K562 (cell line): ENCODE measurements around the gene PHYHD1. TPM values are rescaled to one million over a fixed set of nuclear protein-coding genes. Genes with fewer than 3 reads are reported as not detected.
A peak's percentile ranks its signal among the peaks of the same experiment; 100 is the strongest.

Experiments
- ATAC-seq: fragments of 200-7000 bp; cut with Tn5 transposase; 3 replicates; pipeline ENCODE4 v1.9.1; 2020; ENCODE audit warnings: moderate library complexity
- BruUV-seq: library from RNA; stranded (reverse); fragments of 400-500 nt; replicated peaks from 2 replicates; lab custom pipeline; 2021; lab: Mats Ljungman, UMichigan
- CTCF ChIA-PET: fragments of 300-600 bp; formaldehyde crosslinking; extraction: SDS; loops from one replicate; lab custom pipeline; 2021; ENCODE audit warnings: low intra/inter-chr PET ratio; lab: Yijun Ruan, JAX
- POLR2A ChIA-PET: fragments of 300-600, 350-650 bp; sonication (Branson Sonifier 250); formaldehyde crosslinking; extraction: SDS; loops from one replicate; lab custom pipeline; 2021; ENCODE audit warnings: antibody characterized with exemption, inconsistent platforms; lab: Yijun Ruan, JAX
- DNase-seq, 4 experiments: peaks; one replicate each; pipeline versions ENCODE4 v3.0.0 to v3.0.0-alpha.2; 2011 to 2018; ENCODE audit warnings: low spot score in 3 of 4, mixed read lengths in 3 of 4; ENCODE audit errors: extremely low read depth in 1 of 4
- FAIRE-seq: peaks from 2 replicates; lab custom pipeline; 2011; peaks lifted over from hg19 to GRCh38; lab: Jason Lieb, UNC
- H2AFZ ChIP-seq: 2 replicates; pipeline ENCODE4 v1.6.0; 2011; ENCODE audit warnings: low read depth, low read length, control low read depth, inconsistent platforms
- H3K27ac ChIP-seq: fragments of 200-600 bp; 3 replicates; pipeline ENCODE4 v1.8.0; 2011; ENCODE audit warnings: low read depth, mild to moderate bottlenecking, control low read depth, inconsistent platforms, low read length, moderate library complexity, mixed read lengths; ENCODE audit errors: extremely low read depth
- H3K27me3 ChIP-seq, 2 experiments: fragments of 300-600 bp in 1 of 2; 2 replicates in 1 of 2; 3 replicates in 1 of 2; pipeline versions ENCODE4 v1.6.0 to v1.8.0; 2011; ENCODE audit warnings: inconsistent platforms in 2 of 2, low read length in 2 of 2, mild to moderate bottlenecking in 1 of 2, mixed read lengths in 1 of 2, moderate library complexity in 1 of 2; ENCODE audit not compliant: control insufficient read depth in 2 of 2, insufficient read depth in 2 of 2
- H3K36me3 ChIP-seq: fragments of 300-600 bp; 3 replicates; pipeline ENCODE4 v1.8.0; 2011; ENCODE audit warnings: mild to moderate bottlenecking, low read length, inconsistent platforms; ENCODE audit not compliant: control insufficient read depth, insufficient read depth
- H3K4me1 ChIP-seq, 2 experiments: fragments of 200-600 bp in 1 of 2; replicated peaks in 1 of 2; 2 replicates in 1 of 2; 3 replicates in 1 of 2; pipeline versions ENCODE4 v1.5.1 to v1.8.0; 2011; ENCODE audit warnings: inconsistent platforms in 2 of 2, low read length in 2 of 2, mild to moderate bottlenecking in 1 of 2, mixed read lengths in 1 of 2, moderate library complexity in 1 of 2; ENCODE audit not compliant: control insufficient read depth in 2 of 2, insufficient read depth in 2 of 2
- H3K4me2 ChIP-seq: 2 replicates; pipeline ENCODE4 v1.6.1; 2011; ENCODE audit warnings: low read length, control low read depth, inconsistent platforms, mixed read lengths; ENCODE audit not compliant: insufficient read depth
- H3K4me3 ChIP-seq: fragments of 200-600 bp; sonication (generic), shearing (Covaris generic); 2 replicates; pipeline ENCODE4 v1.5.1; 2016; ENCODE audit warnings: control low read depth, inconsistent platforms
- H3K79me2 ChIP-seq: fragments of 200-600 bp; 3 replicates; pipeline ENCODE4 v1.8.0; 2011; ENCODE audit warnings: low read length, inconsistent platforms; ENCODE audit not compliant: control insufficient read depth, insufficient read depth
- H3K9ac ChIP-seq, 2 experiments: 2 replicates each; pipeline versions ENCODE4 v1.6.0 to v1.6.1; 2011; ENCODE audit warnings: low read depth in 2 of 2, low read length in 2 of 2, control low read depth in 1 of 2, inconsistent platforms in 1 of 2, mild to moderate bottlenecking in 1 of 2, mixed read lengths in 1 of 2; ENCODE audit not compliant: insufficient read depth in 1 of 2
- H3K9me1 ChIP-seq: one replicate; pipeline ENCODE4 v1.6.0; 2011; ENCODE audit warnings: inconsistent platforms, mild to moderate bottlenecking, low read length, moderate library complexity; ENCODE audit not compliant: control insufficient read depth, insufficient read depth
- H3K9me3 ChIP-seq: replicated peaks from 2 replicates; pipeline ENCODE4 v1.5.1; 2011; ENCODE audit warnings: low read depth, low read length, inconsistent platforms; ENCODE audit not compliant: control insufficient read depth, insufficient read depth
- H4K20me1 ChIP-seq: replicated peaks from 2 replicates; pipeline ENCODE4 v1.6.1; 2011; ENCODE audit warnings: low read length, inconsistent platforms, mixed read lengths; ENCODE audit not compliant: control insufficient read depth, insufficient read depth
- CCNT2 ChIP-seq: IDR thresholded peaks from 2 replicates; pipeline ENCODE4 v1.6.1; 2011; ENCODE audit warnings: borderline replicate concordance, low read depth, mild to moderate bottlenecking, moderate library complexity, mixed read lengths, low read length; ENCODE audit not compliant: insufficient read length; ENCODE audit errors: extremely low read depth
- ETV1 ChIP-seq: fragments of 450-650 bp; conservative IDR thresholded peaks from 2 replicates; pipeline ENCODE4 v1.6.1; 2016; ENCODE audit warnings: missing genetic modification characterization, control low read depth, low read depth, missing compliant biosample characterization
- GABPB1 ChIP-seq: sonication (generic); formaldehyde crosslinking; IDR thresholded peaks from 2 replicates; pipeline ENCODE4 v1.8.0; 2022; ENCODE audit warnings: mild to moderate bottlenecking, missing genetic modification reagents
- MCM3 ChIP-seq: fragments of 450-650 bp; IDR thresholded peaks from 2 replicates; pipeline ENCODE4 v1.6.1; 2016
- MYC ChIP-seq, 2 experiments: fragments of 250-450 bp in 1 of 2; sonication (Bioruptor Pico) in 1 of 2; IDR thresholded peaks; 2 replicates each; pipeline versions ENCODE4 v1.5.1 to v1.6.1; 2012 to 2021; ENCODE audit warnings: low read depth in 2 of 2, borderline replicate concordance in 1 of 2, improper control_type of control experiment in 1 of 2, low read length in 1 of 2, mild to moderate bottlenecking in 1 of 2, moderate library complexity in 1 of 2
- ZNF165 ChIP-seq: fragments of 250-450 bp; sonication (Bioruptor Pico); IDR thresholded peaks from 2 replicates; pipeline ENCODE4 v1.4.0; 2020; ENCODE audit warnings: borderline replicate concordance
- ZNF445 ChIP-seq: fragments of 250-450 bp; sonication (Bioruptor Pico); IDR thresholded peaks from 2 replicates; pipeline ENCODE4 v1.4.0; 2020; ENCODE audit warnings: low read depth, mild to moderate bottlenecking, moderate library complexity
- WGBS: fragments of 100-300 bp; shearing (Covaris generic); methylation state at CpG from one replicate; pipeline ENCODE4 v1.1.6; 2016; ENCODE audit warnings: low coverage, mixed read lengths; ENCODE audit not compliant: insufficient coverage; ENCODE audit errors: missing lambda C conversion rate; 5-methylcytosine and 5-hydroxymethylcytosine counted together
- in situ Hi-C: fragments of 300-500 bp; cut with MboI; formaldehyde crosslinking; loops from 4 replicates; pipeline ENCODE4 v1.15.0; 2018; ENCODE audit warnings: inconsistent platforms, mixed read lengths
- intact Hi-C: fragments of 100-400 bp; cut with micrococcal nuclease; formaldehyde crosslinking; loops from 2 replicates; pipeline ENCODE4 v1.14.2; 2022
- polyA plus RNA-seq, 8 experiments: library from polyadenylated mRNA; depleted of rRNA in 4 of 8; stranded (reverse) in 5 of 8; unstranded in 3 of 8; fragments of >200 nt; fragmentation: Nextera tagmentation in 2 of 8; fragmentation: Illumina TruSeq in 1 of 8; extraction: Ambion mirVana in 2 of 8; extraction: Trizol in 1 of 8; gene quantifications; 2 replicates each; pipeline versions ENCODE4 v1.2.1 to v1.2.3, GENCODE V29; 2011 to 2014; ENCODE audit warnings: inconsistent platforms in 1 of 8, missing spikeins in 1 of 8
- total RNA-seq, 7 experiments: library from RNA; depleted of rRNA in 6 of 7; stranded (reverse); fragments of >200 nt in 6 of 7; fragmentation: Illumina TruSeq in 2 of 7; extraction: Trizol in 2 of 7; gene quantifications; 2 replicates each; pipeline versions ENCODE4 v1.2.1 to v1.2.3, GENCODE V29; 2011 to 2021; ENCODE audit warnings: low replicate concordance in 1 of 7

The PHYHD1 gene
- total and polyA plus RNA-seq, 9 of the 15 experiments (the other 6 are each of a cell fraction or from before 2014, with no cell fraction given), result 0.36 to 1.3 (median 0.80) TPM

DNA sequence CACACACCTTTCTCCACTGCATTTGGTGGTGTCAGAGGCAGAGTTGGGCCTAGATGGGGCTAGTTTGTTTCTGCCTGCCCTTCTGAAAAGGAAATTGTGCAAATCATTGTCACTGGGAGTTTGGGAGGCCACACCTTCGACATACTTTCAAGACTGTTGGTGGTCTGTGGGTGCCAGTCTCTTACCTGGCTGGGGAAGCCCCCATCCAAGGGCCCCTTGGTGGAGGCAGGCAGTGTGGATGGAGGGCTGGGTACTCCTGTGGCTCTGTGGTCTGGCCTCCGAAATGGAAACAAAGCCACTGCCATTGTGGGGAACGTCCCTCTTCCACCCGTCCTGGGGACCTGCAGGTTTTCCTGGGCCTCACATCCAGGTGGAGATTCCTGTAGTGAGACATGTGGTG is 10.9 kb upstream of the PHYHD1 start (continued):
- TF ChIP-seq MYC (IDR thresholded peaks at IDR 0.05; ENCODE audit: low read depth, low read length), result no peak
- no peak for TF ChIP-seq MYC (CRISPR knock-in tag; IDR thresholded peaks at IDR 0.05; ENCODE audit: borderline replicate concordance, low read depth)
- no peak for TF ChIP-seq MCM3
- no peak for TF ChIP-seq GABPB1 (CRISPR knock-in tag)

DNA sequence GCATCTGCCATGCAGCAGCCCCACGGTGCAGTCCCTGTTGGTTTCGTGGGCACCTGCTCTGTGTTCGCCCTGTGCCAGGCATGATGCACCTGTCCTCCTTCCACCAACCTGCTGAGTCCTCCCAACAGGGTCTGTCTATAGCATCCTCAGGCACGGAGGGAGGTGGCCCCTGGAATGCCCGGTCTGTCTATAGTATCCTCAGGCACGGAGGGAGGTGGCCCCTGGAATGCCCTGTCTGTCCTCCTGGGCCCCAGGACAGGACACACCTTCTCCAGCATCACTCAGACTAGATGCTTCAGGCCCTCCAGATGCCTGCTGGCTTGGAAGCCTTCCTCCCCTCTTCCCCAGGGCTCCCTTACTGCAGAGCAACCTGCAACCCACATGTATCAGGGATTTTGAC is 9.9 kb upstream of the PHYHD1 start:
- no peaks in the 10 kb centered on the region; the same call in 1 of the 2 replicates for H4K20me1 ChIP-seq
- peaks cover 51% of the 10 kb centered on the region; the same call in 2 of the 3 replicates for H3K36me3 ChIP-seq
- BruUV-seq, result no TSS peak
- ChIA-PET POLR2A (interaction anchor here (3.1 kb wide), 1 partner anchor 12 kb away, joined by 7 read pairs; no protein-coding TSS in a partner anchor), CTCF (no interaction called here)
- H3K4me2 ChIP-seq, result no peak overlapping the region
- H3K4me1 ChIP-seq, result peaks cover 17 to 45% of the 10 kb centered on the region in 2 experiments
- intact Hi-C loops (no loop called here), in situ Hi-C loops (no loop called here)
- no peak overlapping the region for H2AFZ ChIP-seq
- no peak for TF ChIP-seq ZNF165 (CRISPR knock-in tag)
- no peak for TF ChIP-seq CCNT2
- TF ChIP-seq ZNF445 (CRISPR knock-in tag), result no peak
- no peak for TF ChIP-seq ETV1 (tag)
- H3K4me3 ChIP-seq, result no peak overlapping the region
- H3K9ac ChIP-seq, result 0 out of 4 replicates have a peak overlapping the region, but pooled peaks of 1 of the 2 experiments have one; percentile 41
- H3K9me1 ChIP-seq, result no peaks in the 10 kb centered on the region
- WGBS, result 85% methylated on average over 6 of the region's 6 CpGs
- DNase-seq, result no peak
- H3K27ac ChIP-seq, result no peak overlapping the region
- no peak for FAIRE-seq
- ATAC-seq, result no peak
- 0 out of 3 replicates have a peak, but pooled peaks cover 11% of the 10 kb centered on the region for H3K79me2 ChIP-seq
- H3K27me3 ChIP-seq, result no peaks in the 10 kb centered on the region; a peak in 1 of 5 replicates
- H3K9me3 ChIP-seq, result no peaks in the 10 kb centered on the region
